Renal pelvis (tissue), 12 donors: Measurements from ENCODE around the gene UBIAD1. TPM values are rescaled to one million over a fixed set of nuclear protein-coding genes. Genes with fewer than 3 reads are reported as not detected.

Experiments
- DNase-seq: peaks from one replicate; pipeline ENCODE4 v3.0.0-alpha.2; 2013
- long read RNA-seq, 16 experiments: transcript quantifications; one replicate each; lab custom pipeline, GENCODE V29; 2026
- polyA plus RNA-seq, 3 donors: library from polyadenylated mRNA; unstranded; fragments of 120-200 nt; gene quantifications; one replicate each; pipeline ENCODE4 v1.2.1, GENCODE V29; 2013; ENCODE audit not compliant: insufficient read length in 3 of 3

UBIAD1 gene, protein sequence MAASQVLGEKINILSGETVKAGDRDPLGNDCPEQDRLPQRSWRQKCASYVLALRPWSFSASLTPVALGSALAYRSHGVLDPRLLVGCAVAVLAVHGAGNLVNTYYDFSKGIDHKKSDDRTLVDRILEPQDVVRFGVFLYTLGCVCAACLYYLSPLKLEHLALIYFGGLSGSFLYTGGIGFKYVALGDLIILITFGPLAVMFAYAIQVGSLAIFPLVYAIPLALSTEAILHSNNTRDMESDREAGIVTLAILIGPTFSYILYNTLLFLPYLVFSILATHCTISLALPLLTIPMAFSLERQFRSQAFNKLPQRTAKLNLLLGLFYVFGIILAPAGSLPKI
- polyA plus RNA-seq: 10 to 100 TPM; 14.3 to 18.9 (median 17.3) TPM
- long read RNA-seq, donor 1, transcript UBIAD1-202 (2 exons, 3,646 nt): major isoform, 9 of 9 reads
- long read RNA-seq, donor 1, partial matches to known transcripts: 0 of 9 reads
- long read RNA-seq, donor 1, other reads (novel, unspliced or antisense): 0 of 9 reads
- long read RNA-seq, donor 2, transcript UBIAD1-202 (2 exons, 3,646 nt): major isoform, 14 of 15 reads
- long read RNA-seq, donor 2, partial matches to known transcripts: 0 of 15 reads
- long read RNA-seq, donor 2, other reads (novel, unspliced or antisense): 0 of 15 reads
- long read RNA-seq, donor 3, transcript UBIAD1-202 (2 exons, 3,646 nt): major isoform, 18 of 19 reads
- long read RNA-seq, donor 3, partial matches to known transcripts: 0 of 19 reads
- long read RNA-seq, donor 3, other reads (novel, unspliced or antisense): 0 of 19 reads
- long read RNA-seq, donor 4, transcript UBIAD1-202 (2 exons, 3,646 nt): major isoform, 9 of 9 reads
- long read RNA-seq, donor 4, partial matches to known transcripts: 0 of 9 reads
- long read RNA-seq, donor 4, other reads (novel, unspliced or antisense): 0 of 9 reads
- long read RNA-seq, donor 5, partial matches to known transcripts: 0 of 1 reads
- long read RNA-seq, donor 5, other reads (novel, unspliced or antisense): 0 of 1 reads
- long read RNA-seq, donor 6, transcript UBIAD1-202 (2 exons, 3,646 nt): major isoform, 11 of 11 reads
- long read RNA-seq, donor 6, partial matches to known transcripts: 0 of 11 reads
- long read RNA-seq, donor 6, other reads (novel, unspliced or antisense): 0 of 11 reads
- long read RNA-seq, donor 7, transcript UBIAD1-202 (2 exons, 3,646 nt): major isoform, 17 of 19 reads
- long read RNA-seq, donor 7, partial matches to known transcripts: 0 of 19 reads
- long read RNA-seq, donor 7, other reads (novel, unspliced or antisense): 0 of 19 reads
- long read RNA-seq, donor 8, transcript UBIAD1-202 (2 exons, 3,646 nt): major isoform, 8 of 8 reads
- long read RNA-seq, donor 8, partial matches to known transcripts: 0 of 8 reads
- long read RNA-seq, donor 8, other reads (novel, unspliced or antisense): 0 of 8 reads
- long read RNA-seq, donor 9, transcript UBIAD1-202 (2 exons, 3,646 nt): major isoform, 15 of 15 reads
- long read RNA-seq, donor 9, partial matches to known transcripts: 0 of 15 reads
- long read RNA-seq, donor 9, other reads (novel, unspliced or antisense): 0 of 15 reads
- long read RNA-seq, donor 10, transcript UBIAD1-202 (2 exons, 3,646 nt): major isoform, 14 of 15 reads
- long read RNA-seq, donor 10, partial matches to known transcripts: 0 of 15 reads
- long read RNA-seq, donor 10, other reads (novel, unspliced or antisense): 0 of 15 reads
- long read RNA-seq, donor 11, transcript UBIAD1-202 (2 exons, 3,646 nt): major isoform, 12 of 12 reads
- long read RNA-seq, donor 11, partial matches to known transcripts: 0 of 12 reads
- long read RNA-seq, donor 11, other reads (novel, unspliced or antisense): 0 of 12 reads
- long read RNA-seq, donor 12, transcript UBIAD1-202 (2 exons, 3,646 nt): major isoform, 17 of 17 reads
- long read RNA-seq, donor 12, partial matches to known transcripts: 0 of 17 reads
- long read RNA-seq, donor 12, other reads (novel, unspliced or antisense): 0 of 17 reads
- long read RNA-seq, donor 13, transcript UBIAD1-202 (2 exons, 3,646 nt): major isoform, 9 of 10 reads
- long read RNA-seq, donor 13, partial matches to known transcripts: 0 of 10 reads
- long read RNA-seq, donor 13, other reads (novel, unspliced or antisense): 0 of 10 reads
- long read RNA-seq, donor 14: 0 reads
- long read RNA-seq, donor 15, transcript UBIAD1-202 (2 exons, 3,646 nt): major isoform, 15 of 15 reads
- long read RNA-seq, donor 15, partial matches to known transcripts: 0 of 15 reads
- long read RNA-seq, donor 15, other reads (novel, unspliced or antisense): 0 of 15 reads
- long read RNA-seq, donor 16, transcript UBIAD1-202 (2 exons, 3,646 nt): major isoform, 15 of 15 reads
- long read RNA-seq, donor 16, partial matches to known transcripts: 0 of 15 reads
- long read RNA-seq, donor 16, other reads (novel, unspliced or antisense): 0 of 15 reads

DNA sequence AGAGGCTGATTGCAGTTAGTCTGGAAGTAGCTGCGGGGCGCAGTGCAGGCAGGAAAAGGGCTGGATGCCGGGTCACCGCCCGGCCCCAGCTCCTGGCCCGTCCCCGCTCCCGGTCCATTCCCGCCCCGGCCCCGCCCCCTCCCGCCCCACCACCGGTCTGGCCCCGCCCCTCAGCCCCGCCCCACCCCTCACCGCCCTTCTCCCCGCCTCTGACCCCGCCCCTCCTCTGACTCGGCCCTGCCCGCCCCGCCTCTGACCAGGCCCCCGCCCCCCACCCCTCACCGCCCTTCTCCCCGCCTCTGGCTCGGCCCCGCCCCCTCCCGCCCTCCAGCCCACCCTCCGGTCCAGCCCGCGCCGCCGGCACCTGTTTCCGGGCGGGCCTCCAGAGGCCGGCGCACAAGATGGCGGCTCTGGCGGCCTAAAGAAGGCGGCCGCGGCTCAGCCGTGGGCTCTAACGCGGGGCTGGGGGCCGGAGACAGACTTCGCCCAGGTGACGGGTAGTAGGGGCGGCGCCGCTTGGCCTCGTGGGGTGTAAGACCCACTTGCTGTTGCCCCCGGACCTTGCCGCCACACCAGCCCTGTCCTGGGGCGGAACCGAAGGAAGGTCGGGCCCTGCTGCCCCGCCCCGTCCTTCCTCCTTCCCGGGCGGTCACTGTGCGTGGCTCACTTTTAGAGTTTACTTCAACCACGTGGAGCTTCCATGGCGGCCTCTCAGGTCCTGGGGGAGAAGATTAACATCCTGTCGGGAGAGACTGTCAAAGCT is at the start of gene UBIAD1:
Gene UBIAD1, plus strand, starts transcription at position 367 of the 763 bp plus-strand sequence. Its CDS starts 334 bp downstream, at position 701.
- peak; percentile 89 for DNase-seq

DNA sequence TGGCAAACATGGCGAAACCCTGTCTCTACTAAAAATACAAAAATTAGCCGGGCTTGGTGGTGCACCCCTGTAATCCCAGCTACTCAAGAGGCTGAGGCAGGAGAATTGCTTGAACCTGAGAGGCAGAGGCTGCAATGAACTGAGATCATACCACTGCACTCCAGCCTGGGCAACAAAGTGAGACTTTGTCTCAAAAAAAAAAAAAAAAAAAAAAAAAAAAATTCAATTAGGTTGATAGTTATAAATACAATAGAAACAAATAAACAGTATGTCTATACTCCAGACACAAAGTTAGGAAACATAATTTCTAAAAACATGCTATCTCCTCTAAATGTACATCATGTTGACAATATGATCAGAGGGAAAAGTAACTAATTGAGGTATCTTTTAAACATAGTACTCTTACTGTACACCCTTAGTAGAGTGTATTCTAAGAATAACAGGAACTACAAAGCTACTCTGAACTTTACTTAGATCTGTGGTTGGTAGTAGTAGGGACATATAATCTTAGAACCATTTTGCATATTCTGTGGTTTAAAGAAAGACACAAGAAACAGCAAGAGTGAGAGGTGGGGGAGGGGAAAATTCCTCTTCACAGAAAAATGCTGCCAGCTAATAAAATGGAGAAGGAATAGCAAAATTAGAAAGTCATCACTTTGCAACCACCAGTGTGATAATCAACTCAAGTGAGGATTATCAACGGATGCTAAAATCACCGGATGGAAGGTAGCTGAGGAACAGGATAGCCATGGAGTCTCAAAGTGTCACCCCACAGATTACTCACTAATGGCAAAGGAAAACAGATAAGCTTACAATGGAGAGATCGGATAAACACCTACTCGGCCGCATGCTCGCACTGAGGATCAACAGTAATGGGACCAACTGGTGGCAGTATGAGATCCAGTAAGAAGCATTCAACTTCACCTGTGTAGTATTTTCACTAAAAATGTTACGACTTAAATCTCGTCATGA is 45.6 kb upstream of the UBIAD1 start:
- no peak for DNase-seq

DNA sequence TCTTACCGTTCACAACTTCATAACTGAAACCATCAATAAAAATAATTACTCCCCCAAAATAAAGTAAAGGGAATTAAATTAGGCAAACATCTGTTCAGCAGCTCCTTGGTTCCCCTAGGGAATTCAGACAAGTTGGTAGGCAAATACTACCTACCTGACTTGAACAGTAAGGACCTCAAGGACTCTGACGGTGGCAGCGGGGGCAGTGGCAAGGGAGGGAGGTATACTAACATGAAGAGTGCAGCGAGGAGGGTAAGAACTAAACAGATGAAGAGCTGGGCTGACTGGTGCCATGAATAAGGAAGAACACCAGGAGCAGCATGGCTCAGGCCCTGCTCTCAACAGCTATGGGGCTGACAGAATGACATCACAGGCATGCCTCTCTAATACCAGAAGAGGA is 43.8 kb upstream of the UBIAD1 start:
- DNase-seq: no peak

DNA sequence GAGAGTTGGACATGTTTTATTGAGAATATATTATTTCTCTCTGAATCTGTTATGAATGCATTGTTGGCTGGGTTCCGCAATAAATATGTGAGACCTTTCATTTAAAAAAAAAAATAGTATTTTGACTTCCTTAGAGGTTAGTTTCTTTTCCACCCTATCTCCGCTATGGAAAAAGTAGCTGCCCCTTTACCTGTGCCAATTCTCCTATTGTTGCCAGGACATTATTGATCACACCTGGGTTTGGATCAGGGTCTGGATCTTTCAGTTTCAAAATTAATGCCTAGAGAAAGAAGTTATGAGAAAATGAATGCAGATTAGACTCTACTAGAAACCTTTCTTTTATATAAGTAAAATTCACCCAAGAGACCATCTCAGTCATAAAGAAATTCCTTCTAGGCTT is 39.8 kb upstream of the UBIAD1 start:
- no peak for DNase-seq

DNA sequence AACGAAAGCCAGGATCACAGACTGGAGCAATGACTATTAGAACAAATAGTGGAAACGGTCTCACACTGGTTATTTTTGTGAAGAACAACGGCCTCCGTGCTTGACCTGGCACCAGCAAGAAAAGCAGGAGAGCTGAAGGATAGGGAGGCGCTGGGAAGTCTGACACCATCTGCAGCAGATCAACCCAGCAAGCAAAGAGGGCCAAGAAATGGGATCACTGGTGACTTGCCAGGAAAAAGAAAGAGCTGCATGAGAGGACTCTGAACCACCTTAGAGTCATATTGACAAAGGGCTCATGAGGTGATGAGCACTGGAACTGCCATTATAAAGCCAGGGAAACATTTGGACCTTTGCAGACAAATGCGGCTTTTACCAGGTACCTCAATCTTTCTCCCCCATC is 35.6 kb upstream of the UBIAD1 start:
- no peak for DNase-seq

DNA sequence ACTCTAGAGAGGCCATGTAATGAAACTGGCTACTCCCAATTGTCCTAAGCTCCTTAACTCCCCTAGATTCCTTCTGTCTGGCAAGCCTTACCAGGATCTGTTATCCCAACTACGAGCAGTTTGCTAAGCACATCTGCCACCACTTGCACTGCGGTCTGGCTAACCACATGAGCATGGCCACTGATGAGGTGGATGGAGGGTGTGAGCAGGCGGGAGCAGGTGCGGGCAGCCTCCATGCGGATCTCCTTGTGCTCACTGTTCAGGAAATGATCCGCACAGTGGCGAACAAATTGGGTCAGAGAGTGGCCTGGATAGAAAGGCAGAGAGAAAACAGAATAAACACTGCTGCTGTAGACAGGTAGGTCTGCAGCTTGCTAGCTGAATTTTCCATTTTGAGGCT is 34.7 kb upstream of the UBIAD1 start:
- no peak for DNase-seq

DNA sequence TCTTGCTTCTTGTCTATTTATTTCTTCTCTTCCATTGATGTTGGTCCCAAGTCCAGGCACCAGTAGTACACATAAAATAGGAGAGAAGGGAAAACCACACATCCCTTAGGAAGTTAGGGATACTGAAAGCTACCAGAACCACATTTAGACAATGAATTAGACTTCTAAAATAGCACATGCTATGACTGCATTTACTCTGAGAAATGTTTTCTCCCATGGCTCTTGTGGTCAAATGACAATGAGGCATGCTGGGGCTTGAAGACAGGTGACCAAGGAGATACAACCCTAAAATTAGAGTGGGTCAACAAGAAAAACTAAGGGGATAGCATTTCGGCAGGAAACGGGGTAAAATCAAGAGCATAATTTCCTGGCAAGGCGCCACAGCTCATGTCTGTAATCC is 27.8 kb upstream of the UBIAD1 start:
- no peak for DNase-seq

DNA sequence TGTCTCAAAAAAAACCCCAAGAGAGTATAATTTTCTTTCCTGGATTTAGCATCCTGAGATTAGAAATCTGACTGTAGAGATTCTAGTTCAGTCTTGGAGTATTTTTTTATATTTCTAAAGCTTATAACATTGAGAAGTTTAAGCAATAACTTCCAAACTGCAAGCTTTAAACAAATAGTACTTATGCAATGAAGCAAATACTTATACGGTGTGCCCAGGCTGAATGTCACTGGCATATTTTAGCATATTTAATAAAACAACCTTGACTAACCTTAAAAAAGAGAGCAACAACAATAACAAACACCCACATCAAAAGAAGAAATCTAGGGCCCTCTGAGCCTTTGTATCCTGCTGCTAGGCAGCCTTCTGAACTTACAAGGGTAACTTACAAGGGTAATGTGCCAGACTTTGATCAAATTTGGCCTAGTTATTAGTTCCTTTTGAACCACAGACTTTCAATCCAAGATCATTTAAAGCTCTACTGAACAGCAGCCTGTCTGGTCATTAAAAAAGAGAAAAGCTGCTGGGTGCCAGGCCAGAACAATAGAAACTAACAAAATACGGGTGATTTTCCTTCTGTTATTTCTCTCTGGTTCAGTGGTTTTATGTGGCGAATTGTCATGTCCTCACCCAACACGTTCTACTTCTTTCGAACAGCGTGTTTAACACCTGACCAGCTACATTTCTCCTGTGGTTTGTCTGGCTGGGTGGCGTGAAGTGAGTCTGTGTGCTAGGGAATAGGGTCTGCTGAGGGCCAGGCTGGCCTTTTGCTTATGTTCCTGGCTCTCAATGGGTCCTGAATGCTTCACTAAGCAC is 26.9 kb upstream of the UBIAD1 start:
- no peak for DNase-seq

DNA sequence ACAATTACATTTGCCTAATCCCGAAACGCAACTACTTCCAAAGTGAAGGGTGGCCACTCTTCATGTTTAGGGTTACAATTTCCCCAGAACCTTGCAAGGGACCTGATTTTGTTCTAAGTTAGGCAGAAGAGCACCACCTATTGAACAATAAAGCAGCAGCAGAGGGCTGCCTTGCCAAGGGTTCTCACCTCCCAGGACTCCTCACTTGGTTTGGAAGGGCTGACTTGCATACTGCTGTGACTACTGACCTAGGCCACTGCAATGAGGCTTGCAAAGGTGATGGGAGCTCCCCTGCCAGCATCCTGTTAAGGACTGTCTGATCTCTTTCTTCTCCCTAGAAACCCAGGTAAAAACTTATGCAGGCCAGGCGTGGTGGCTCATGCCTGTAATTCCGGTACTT is 24.8 kb upstream of the UBIAD1 start:
- DNase-seq: no peak

DNA sequence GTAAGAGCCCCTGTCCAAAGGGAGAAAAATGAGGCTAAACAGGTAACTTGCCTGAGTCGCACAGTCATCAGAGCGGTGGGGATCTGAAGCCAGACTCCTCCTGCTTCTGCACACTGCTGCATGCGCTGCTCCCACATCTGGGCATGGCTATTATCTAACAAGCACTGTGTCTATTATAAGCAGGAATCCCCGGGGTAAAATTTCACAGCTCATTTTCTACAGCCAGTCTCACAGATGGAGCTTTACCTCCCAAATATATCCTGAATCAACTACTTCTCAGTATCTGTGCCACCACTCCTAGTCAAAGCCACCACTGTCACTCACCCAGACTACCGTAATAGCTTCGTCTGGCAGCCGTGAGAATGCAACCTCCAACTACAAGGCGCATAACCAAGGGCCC is 20.5 kb upstream of the UBIAD1 start:
- no peak for DNase-seq

DNA sequence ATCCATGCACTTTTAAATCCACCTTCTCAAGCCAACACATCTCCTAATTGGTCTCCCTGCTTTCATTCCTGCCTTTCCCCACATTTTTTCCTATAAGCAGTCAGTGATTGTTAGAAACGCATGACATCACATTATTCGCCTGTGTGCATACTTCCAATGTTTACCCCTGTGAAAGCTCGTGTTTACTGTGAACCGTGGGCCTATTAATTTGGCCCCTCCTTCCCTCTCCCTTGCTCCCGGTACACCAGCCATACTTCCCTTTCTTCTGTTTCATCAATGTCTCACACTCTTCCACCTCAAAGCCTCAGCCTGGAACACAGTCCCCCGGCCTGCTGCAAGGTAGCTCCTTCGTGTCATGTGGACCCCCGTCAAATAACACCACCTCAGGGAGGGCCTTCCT is 19.8 kb upstream of the UBIAD1 start:
- DNase-seq: no peak

DNA sequence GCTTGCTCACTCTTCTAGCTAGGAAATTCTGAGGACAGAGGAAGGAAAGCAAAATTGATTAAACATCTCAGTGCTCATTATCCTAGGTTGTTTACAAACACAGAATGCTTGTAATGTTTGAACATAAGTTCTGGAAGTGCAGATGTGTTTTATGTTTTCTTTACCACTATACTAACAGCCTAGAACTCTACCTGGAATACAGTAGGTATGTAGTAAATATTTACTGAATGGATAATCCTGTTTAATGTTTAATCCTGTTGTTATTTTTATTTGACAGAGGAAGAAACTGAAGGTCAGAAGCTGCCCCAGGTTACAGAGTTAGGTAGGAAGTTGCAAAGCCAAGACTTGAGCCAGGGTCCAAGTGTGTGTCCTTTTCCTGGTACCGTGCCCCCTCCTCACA is 16.7 kb upstream of the UBIAD1 start:
- no peak for DNase-seq

DNA sequence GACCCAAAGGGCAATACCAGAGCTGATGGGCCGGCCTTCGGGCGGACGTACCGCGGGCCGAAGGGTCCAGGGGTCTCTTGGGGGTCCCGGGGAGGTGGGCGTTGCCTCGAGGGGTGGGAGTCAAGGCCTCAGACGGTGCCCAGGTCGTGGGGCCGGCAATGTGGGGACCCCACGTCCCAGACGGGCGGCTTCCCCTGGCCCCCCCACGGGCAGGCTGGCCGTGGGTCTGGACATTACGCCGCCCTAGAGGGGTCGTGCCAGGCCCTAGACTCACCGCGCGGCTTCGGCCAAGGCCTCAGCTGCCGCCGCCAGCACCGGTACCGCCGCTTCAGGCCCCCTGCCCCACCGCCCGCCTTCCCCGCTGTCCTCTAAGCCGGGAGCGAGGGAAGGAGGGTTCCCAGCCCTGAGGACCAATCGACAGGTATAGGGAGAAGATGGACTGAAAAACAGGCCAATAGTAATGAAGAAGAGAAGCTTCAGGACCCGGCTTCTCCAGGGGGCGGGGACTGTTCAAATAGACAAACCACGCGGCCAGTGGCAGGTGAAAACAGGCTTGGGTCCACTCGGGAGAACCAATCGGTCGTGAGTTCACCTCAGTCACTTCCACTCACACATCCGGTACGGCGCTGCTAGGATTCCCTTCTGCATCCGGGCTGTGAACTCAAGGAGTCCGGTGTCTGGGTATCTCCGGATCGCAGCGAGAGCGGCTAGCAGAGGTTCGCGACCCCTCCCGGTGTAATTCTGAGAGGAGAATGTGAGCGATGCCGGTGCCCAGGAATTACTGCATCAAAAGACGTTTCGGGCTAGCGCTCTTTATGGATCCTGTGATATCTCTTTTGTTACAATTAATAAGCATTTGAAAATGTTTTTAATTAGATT is 10.6 kb upstream of the UBIAD1 start, which contains the start of gene MTOR:
Gene MTOR, minus strand, starts transcription at position 381 of the 879 bp plus-strand sequence. CDS start 3,142 bp downstream, outside the sequence.
- DNase-seq: peak; percentile 100

DNA sequence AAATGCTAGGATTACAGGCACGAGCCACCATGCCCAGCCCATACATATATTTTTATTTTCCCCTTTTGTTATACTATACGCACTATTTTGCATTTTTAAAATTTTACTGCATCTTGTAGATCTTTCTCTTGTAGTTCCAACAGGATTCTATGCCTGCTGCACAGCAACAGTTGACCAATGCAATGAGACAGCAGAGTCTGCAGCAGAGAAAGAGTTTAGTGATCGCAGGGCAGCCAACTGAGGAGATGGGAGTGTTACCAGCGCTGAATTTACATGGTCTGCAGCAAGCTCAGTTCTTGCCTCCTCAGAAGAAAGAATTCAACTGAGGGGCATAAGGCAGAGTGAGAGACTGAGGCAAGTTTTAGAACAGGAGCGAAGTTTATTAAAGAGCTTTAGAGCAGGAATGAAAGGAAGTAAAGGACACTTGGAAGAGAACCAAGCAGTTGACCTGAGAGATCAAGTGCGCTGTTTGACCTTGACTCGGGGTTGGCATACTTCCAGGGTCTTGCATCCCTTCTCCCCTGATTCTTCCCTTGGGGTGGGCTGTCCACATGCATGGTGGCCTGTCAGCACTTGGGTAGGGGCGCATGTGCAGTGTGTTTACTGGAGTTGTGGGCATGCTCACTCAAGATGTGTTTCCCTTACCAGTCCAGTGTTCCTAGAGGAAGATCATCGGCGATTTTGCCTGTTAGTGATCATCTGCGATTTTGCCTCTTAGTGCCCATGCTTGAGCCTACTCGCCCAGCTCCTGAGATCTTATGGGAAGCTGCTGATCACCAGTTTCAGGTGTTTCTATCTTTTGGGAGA is 6.5 kb upstream of the UBIAD1 start:
- DNase-seq: no peak
